ENCODE results near the gene TRRAP. TPM values are rescaled to one million over a fixed set of nuclear protein-coding genes. Genes with fewer than 3 reads are reported as not detected.

The TRRAP gene
- total RNA-seq, 5 donors from 2014 or later (not counting 1 experiment from before 2014, with no cell fraction given), result 53.9 to 71.7 (median 65.8) TPM

Other genes with a start within 250 kb of the TRRAP start
- gene TMEM130, start 8.5 kb upstream of the TRRAP start, total RNA-seq, result under 1 TPM in 1 of 5 donors, not detected in 4; 0.43 TPM